Effector CD8-positive, alpha-beta T cell (primary cell): ENCODE data around the gene KIAA0513.

ENCODE experiments used
- DNase-seq: peaks from one replicate; lab custom pipeline; 2025; lab: John Stamatoyannopoulos, UW

Gene KIAA0513

DNA sequence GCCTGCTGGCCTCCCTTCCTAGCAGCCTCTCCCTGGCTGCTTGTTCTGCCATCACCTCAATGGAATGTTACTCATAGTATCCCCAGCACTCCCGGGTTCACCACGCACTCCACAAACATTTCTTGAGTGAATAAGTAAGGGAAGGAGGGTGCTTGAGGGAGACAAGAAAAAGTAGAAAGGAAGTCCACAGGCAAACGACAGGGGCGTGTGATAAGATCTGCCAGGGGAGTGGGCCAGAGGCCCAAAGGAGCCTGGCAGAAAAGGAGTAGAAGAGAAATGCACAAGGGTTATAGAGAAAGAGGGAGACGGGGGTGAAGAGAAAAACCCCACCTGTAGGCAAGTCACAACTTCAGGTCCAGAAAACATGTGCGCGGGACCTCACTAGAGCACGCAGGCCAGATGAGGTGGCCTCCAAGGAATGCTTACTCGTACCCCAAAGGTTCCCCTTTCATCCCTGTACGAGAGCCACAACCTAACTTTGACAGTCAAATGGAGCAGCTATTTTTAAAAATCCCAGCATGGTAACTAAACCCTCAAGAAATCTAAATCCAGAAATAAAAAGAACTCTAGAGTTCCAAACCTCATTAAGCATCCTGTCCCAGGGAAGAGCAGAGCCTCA lies 22.9 kb upstream of the KIAA0513 start:
- no peak for DNase-seq

DNA sequence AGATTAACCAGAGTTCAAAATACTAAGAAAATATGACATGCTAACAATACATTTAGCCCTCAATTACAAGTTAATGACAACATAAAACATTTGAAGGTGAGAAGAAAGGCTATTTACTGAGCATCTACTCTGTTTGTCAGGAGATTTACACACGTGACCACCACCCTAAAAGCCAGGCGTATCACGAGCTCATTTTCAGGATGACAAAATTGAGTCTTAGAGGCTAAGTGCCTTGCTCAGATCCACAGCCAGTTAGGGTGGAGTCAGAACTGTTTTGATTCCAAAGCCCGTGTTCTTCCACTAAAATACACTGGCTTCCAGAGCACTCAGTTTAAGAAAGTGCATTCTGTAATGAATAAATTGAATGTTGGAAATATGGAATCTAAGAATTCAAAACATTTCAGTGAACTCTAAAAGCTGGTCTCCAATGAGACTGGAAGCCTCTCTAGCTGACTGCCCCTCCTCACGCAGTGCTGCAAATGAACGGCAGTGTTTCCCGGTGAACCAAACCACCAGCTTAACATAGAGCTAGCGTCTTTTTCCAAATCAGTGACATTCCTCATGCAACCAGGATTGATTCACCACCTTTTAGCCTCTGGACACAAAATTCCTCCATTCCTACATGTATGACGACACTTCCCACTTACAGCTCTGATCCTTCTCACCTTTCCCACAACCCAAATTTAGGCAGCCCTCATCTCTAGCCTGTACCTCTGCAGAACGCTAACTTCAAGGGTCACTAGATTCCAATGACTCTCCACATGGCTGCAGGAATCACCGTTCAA lies 22.1 kb upstream of the KIAA0513 start:
- no peak for DNase-seq

DNA sequence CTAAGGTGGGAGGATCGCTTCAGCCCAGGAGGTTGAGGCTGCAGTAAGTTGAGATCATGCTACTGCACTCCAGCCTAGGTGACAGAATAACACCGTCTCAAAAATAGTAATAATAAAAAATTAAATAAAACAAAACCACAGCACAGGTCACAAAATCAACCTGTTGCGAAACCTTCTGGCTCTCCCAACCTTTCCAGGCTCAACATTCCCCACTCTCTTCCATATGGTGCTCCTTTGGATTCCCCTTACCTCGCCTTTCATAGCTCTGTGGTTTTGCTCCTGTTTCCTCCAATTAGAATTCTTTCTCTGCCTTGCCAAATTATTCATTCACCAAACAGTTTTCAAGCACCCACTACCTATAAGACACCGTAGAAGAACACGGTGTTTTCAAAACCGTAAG lies 21.0 kb upstream of the KIAA0513 start:
- no peak for DNase-seq

DNA sequence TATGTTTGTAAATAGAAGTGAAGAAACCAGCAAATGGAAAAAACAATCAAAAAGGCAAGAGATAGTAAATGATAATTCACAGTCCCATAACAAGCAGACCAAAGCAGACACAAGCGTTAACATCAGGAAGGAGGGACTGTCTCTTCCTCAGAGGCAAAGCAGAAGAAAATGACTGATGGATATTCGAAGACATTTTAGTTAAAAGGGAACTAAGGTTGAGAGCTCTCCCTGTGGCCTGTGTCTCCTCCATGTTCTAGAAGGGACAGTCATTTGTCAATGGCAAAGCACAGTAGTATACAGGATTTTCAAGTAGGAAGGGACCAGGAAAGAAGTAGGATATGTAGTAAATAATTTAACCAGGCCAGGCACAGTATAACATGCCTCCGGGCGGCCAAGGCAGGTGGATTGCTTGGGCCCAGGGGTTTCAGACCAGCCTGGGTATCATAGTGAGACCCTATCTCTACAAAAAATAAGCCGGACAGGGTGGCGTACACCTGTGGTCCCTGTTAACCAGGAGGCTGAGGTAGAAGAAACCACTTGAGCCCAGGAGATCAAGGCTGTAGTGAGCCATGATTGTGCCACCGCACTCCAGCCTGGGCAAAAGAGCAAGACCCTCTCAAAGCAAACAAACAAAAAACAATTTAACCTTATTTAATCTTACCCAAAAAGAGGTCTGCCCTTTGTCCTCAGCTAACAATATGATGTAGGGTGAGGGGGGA lies 19.9 kb upstream of the KIAA0513 start:
- no peak for DNase-seq

DNA sequence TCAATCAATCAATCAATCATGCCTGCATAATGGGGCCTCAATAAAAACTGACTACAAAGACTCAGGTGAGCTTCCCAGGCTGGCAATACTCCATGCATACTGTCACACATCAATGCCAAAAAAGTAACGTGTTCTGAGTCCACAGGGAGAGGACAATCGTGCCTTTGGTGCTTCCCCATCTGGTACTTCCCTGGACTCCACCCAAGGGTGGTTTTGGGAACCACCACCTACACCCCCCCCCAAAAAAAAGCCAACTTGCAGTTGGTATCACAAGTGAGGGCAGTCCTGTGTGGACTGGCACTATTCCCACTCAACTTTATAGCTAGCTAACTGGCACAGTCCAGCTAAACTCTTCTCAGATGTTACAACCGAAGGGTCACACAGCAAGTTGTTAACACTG lies 19.3 kb upstream of the KIAA0513 start:
- no peak for DNase-seq

DNA sequence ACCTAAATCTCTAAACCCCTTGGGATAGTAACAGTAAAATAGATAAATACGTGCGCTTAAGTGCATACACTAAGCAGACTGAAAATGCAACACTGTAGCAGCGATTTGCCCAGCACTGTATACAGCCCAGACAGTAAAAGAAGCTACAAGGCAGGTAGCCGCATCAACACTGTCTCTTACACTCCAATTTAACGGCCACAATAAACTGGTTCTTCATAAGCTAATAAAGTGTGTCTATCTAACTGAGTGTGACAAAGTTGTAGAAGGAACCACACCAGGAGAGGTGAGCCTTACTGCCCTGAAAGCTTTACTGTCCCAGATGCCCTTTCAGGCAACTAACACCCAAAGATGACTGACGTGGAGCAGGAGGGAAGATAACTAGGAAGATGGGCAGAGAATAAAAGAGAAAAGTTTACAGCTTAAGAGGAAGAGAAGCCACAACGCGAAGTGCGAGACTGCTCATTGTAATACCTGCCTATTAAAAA lies 17.1 kb upstream of the KIAA0513 start:
- DNase-seq = no peak

DNA sequence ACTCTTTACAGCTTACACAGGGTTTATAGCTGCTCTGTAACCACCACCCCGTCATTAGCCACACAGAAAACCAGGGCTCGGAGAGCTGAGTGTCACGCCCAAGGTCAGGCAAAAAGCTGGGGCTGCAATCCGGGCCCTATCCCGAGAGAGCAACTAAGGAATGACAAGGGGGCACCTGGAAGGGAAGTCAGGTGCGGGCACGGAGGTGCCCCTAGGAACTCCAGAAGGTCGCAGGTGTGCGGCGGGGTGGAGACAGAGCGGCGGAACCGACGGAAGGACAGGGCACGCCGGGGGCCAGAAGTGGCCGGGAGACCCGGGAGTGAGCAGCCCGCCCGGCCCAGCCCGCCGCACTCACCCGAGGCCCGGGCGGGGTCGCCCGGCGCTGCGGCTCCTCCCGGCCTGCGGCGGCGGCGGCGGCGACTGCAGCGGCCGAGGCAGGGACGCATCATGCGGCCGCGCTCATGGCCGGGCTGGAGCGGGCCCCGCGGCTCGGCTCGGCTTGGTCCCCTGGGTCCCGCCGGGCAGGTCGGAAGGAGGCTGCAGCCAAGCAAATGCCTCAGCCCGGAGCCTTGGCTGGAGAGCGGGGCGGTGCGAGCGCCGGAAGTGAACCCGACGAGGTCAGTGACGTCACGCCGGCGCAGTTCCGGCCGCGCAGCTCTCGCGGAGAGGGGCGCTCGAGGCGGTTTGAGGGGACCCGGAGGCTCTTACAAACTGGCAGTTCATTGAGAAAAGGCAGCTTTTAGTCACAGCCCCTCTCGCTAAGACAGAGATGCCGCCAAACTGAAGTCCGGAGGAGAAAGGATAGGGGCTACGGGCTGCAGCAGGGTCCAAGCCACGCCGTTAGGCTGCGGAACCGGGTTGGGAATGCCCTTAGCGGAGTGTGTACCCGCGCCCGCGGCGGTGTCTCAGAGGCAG lies 16.4 kb upstream of the KIAA0513 start, which contains the start of gene ZDHHC7:
Gene ZDHHC7 (minus strand): TSS at position 605 of the 915 bp plus-strand sequence. CDS start 20,917 bp downstream, outside the sequence.
- DNase-seq = peak; percentile 73

DNA sequence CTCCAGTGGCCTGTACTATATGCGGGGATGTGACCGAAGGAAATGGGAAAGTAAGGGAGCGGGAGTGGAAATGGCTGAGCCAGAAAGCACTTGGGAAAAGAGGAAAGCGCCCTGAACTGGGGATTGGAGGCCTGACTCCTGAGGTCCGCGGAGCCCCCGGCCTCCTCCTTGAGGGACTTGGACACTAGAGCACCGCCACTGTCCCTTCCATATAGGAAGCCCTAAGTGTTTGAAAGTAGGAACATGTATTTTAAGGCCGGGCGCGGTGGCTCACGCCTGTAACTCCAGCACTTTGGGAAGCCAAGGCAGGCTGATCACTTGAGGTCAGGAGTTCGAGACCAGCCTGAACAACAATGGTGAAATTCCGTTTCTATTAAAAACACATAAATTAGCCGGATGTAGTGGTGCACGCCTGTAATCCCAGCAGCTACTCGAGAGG lies 15.7 kb upstream of the KIAA0513 start:
- no peak for DNase-seq

DNA sequence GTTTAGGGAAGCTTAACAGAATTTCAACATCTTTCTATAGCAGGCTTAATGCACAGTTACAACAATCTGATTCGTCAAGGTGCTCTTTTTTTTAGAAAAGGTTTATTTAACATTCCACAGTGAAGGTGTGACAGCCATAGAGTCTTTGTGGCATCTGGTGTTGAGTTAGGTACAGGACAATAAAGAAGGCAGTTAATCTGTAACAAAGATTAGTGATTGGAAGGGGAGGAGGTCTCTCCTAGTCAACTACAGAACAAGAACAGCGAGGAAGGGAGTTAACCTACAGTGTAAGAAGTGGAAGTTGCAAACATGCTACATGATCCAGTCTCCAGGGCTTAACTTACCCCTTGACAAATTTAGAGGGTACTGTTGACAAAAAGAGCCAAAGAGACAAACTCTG lies 13.3 kb upstream of the KIAA0513 start:
- DNase-seq = no peak

DNA sequence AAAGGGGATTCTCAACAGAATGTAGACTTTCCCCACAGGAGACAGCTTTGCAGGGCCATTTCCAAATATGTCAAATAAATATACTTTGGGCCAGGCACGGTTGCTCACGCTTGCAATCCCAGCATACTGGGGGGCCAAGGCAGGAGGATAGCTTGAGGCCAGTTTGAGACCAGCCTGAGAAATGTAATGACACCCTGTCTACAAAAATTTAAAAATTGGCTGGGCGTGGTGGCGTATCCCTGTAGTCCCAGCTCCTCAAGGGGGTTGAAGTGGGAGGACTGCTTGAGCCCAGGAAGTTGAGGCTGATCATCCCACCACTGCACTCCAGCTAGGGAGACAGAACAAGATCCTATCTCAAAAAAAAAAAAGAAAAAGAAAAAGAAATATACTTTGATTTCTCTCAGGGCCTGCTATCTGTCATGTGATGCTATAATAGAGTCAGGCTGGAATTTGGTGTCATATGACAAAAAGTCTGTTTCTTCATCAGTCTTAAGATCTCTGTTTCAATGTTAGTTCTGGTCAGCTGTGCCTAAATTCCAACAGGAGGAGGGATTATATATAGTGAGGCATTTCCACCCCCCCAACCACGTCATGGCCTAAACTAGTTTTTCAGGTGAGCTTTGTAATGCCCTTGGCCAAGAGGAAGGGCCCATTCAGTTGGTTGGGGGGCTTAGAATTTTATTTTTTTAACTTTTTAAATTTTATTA lies 12.0 kb upstream of the KIAA0513 start:
- no peak for DNase-seq

DNA sequence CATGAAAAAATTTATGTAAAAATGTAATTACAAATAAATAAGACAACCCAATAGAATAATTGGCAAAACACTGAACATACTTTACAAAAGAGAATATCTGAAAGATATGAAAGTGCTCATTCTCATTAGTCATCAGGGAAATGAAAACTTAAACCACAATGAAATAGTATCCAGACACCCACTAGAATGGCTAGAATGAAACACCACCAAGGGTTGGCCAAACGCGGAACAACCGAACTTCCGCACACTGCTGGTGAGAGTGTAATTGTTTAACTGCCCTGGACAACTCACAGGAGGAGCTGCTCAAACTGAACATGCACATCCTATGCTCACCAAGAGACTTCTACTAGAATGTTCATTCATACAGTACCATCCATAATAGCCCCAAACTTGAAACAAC lies 10.4 kb upstream of the KIAA0513 start:
- DNase-seq = no peak

DNA sequence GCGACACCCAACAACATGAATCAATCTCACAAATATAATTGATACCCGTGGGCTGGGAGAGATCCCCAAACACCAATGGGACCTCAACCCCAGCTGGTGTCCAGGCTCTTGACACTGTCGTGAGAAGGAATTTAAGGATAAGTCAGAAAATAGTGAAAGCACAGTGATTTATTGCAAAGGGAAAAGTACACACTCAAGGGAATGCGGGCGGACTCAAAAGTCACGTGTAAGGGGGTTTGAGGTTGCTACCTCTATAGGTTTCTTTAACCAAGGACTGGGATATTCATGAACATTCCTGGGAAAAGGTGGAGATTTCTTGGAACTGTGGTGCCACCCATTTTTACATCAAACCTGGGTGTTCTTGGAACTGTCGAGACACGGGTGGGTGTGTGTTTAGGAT lies 10.0 kb upstream of the KIAA0513 start:
- DNase-seq = no peak

DNA sequence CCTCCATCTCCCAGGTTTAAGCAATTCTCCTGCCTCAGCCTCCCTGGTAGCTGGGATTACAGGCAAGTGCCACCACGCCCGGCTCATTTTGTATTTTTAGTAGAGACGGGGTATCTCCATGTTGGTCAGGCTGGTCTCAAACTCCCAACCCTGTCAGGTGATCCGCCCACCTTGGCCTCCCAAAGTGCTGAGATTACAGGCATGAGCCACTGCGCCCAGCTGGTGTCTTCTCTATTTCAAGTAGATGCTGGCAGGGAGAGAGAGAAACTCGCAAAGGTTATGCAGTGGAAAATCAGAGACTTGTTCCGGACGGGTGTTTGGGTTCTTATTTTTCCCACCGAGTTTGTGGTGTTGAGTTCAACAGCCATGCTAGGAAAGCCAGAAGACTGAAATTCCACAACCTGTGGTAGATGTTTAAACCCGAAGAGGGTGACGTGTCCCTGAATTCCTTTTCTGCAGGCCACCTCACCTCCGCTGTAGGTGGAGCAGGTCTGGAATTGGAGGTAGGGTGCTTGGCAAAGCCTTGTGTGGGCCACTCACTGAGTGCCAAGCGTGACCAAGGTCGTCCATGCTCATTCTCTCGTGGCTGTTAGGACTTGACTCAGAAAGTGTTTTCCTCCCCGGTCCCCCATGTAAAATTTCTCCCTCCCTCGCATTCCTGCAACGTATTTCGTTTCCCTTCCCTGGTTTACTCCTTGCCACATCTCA lies 8.9 kb upstream of the KIAA0513 start:
- no peak for DNase-seq

DNA sequence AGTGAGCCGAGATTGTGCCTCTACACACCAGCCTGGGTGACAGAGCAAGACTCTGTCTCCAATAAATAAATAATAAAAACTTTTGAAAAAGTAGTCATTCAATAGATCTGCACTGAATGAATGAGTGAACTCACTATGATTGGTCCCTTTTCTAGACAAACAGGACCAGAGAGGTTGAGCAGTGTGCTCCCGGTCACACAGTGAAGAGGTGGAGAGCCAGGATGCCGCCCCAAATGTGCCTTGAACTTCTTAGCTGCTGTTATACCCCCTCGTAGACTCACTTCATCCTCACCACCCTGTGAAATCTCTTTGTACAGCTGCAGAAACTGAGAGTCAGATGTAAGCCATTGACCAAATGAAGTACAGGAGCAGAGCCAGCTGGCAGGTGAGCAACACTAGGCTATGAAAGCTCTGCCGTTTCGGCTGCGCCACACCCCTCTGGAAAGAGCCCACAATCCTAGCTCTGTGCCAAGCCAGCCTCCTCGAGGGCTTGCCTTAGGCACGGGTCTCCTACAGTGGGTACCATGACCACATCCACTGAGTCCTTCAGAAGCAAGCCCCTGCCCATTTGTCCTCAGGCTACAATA lies 7.8 kb upstream of the KIAA0513 start:
- no peak for DNase-seq

DNA sequence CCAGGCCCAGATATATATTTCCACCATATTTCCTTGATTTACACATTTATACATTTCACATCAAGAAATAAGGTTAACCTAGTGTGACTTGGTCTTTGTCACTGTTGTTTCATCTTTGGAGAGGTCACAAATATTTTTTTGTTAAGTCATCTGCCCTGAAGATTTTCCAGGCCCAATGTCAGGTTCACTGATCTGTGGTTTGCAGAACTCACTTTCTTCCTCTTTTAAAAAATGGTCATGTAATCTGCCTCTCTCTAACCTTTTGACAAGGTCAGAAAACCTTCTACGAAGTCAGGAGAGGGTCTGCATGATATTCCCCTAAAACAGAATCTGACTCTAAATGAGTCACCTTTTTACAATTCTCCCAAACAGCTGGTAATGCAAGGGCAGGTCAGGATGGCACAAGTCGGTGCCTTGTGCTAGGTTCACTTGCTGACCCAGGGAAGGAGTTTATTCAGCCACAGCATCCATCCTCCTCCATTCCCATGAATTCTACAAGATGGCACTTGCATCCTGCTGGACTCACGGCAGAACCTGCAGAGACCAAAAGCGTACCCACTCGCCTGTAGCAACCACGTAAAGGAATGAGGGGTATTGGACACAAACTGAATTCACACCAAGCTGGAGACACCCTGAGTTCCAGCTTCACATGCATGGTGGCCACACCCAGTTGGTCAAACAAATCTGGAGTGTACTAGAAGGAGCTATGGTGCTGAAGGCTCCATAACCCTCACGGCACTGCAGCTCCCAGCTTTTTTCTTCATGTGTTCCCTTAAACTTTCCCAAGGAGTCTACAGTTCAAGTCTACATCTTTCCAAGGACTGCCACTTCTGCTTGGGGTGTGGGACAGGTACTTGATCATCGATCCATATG lies 1.6 kb upstream of the KIAA0513 start:
- DNase-seq = no peak

DNA sequence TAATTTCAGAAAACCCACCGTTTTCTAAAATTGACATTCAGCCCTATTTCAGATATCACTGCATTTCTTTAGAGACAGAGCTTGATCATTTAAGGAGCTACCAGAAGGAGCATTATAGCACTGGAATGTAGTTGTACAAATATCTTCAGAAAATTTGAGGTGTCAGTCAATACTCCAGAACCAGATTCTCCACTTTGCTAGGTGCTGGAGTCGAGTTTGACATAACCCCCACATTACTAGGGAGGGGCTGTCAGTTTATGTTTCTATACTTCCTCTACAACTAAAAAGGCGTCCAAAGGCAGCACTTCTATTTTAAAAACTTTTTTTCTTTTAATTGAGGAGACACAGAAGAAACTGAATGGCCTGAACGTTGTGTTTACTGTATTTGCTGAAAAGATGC lies 892 bp upstream of the KIAA0513 start:
- DNase-seq = no peak

DNA sequence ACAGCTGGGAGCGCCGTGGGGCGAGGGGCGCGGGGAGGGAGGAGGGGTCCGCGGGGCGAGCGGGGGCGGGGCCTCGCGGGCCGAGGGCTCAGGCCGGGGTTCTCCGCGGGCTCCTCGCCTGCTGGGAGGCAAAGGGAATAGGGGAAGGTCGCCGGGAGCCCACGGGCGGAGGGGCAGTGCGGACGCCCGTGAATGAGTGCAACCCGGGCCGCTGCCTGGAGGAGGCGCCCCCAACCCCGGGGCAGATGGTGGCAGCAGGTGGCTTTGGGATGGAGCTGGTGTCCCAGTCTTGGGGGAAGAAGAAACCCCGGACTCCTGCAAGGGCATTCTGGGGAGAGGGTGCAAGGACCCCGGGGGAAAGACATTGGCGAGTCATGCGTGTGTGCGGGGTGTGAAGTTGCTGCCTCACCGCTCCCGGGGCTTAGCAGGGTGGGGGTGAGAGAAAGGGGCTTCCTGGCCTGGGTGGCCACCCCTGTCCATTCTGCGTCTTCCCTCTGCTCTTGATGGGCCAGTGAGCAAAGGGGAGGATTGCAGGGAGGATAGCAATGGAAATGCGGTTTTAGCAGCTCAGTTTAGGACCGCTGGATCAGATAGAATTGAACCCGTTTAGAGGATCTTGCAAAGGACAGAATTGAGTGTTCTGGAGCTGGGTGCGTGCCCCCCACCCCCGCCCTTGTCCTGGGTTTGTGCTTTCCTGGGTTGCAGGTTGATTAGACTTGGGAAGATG lies 526 bp downstream of the KIAA0513 start:
- DNase-seq = no peak

DNA sequence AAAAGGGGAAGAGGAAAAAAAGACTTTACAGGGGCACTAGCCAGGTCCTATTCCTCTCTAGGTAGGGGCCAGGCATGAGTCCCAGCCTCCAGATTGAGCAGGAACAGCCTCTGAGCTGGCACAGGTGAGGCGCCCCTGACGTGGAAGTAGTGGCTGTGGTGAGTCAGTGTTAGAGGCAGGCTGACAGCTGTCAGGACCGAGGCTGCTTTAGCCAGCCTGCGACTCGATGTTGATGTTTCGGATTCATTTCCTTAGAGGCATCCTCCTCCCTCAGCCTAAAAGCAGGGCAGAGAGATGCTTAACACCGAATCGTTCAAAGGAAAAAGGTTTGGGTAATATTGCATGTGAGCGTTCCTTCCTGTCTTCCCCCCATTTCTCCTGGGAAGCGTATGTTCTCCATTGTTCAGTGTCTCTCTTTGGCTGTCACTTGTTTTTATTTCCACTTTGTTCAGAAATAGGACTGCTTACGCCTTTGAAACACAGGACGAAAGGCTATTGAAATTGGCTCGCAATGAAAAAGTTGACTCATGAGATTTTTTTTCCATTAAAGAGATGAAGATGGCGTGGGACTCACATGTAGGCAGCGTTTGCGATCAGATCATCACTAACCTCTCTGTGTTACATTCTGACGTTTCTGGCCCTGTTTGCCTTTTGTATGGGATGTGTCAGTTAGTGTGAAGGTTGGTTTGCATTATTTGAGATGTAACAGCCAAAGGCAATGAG lies 1.3 kb downstream of the KIAA0513 start:
- peak; percentile 19 for DNase-seq
